Globus pallidus (tissue), 1 donor: ENCODE measurements around the gene GMDS.
A peak's percentile ranks its signal among the peaks of the same experiment; 100 is the strongest.

Source experiments
- DNase-seq: peaks from one replicate; pipeline ENCODE4 v3.0.0-alpha.2; 2015; ENCODE audit warnings: low spot score

The GMDS gene

GRCh38 chr6:2245103-2245876, at the start of gene GMDS:
Gene GMDS, minus strand, starts transcription at chr6:2245605.
- DNase-seq, result peak; percentile 91

- DNase-seq, result no peak
Observed at GRCh38 chr6:2285510-2285909, 40.1 kb upstream of the GMDS start.

- DNase-seq, result no peak
Observed at GRCh38 chr6:2275892-2276242, 30.5 kb upstream of the GMDS start.

- no peak for DNase-seq
Observed at GRCh38 chr6:2274981-2275891, 29.8 kb upstream of the GMDS start.

GRCh38 chr6:2272696-2273095, 27.3 kb upstream of the GMDS start:
- no peak for DNase-seq

- DNase-seq, result no peak
Observed at GRCh38 chr6:2270054-2270453, 24.6 kb upstream of the GMDS start.

GRCh38 chr6:2266841-2267240, 21.4 kb upstream of the GMDS start:
- DNase-seq, result no peak

- DNase-seq, result no peak
Observed at GRCh38 chr6:2266031-2266795, 20.8 kb upstream of the GMDS start.

GRCh38 chr6:2264932-2265331, 19.5 kb upstream of the GMDS start:
- DNase-seq, result no peak

GRCh38 chr6:2263896-2264295, 18.5 kb upstream of the GMDS start:
- no peak for DNase-seq

GRCh38 chr6:2259574-2259973, 14.2 kb upstream of the GMDS start:
- DNase-seq, result no peak

GRCh38 chr6:2259002-2259494, 13.6 kb upstream of the GMDS start:
- no peak for DNase-seq

GRCh38 chr6:2258112-2258511, 12.7 kb upstream of the GMDS start:
- no peak for DNase-seq

GRCh38 chr6:2257363-2257762, 12.0 kb upstream of the GMDS start:
- no peak for DNase-seq

- DNase-seq, result no peak
Observed at GRCh38 chr6:2254747-2255146, 9.3 kb upstream of the GMDS start.

GRCh38 chr6:2249126-2249525, 3.7 kb upstream of the GMDS start:
- DNase-seq, result no peak

GRCh38 chr6:2247664-2248063, 2.3 kb upstream of the GMDS start:
- DNase-seq, result no peak

GRCh38 chr6:2245877-2246863, 765 bp upstream of the GMDS start:
- DNase-seq, result peak; percentile 35

GRCh38 chr6:2244261-2245102, 923 bp downstream of the GMDS start:
- DNase-seq, result no peak

GRCh38 chr6:2242311-2242710, 3.1 kb downstream of the GMDS start:
- no peak for DNase-seq
